Measurements from ENCODE around the gene PACSIN1.

The PACSIN1 gene

GRCh38 chr6:34581561-34581920, 115.7 kb downstream of the PACSIN1 start:
- no peak for DNase-seq (ENCODE audit: low read depth)
- H3K4me3 ChIP-seq (ENCODE audit: low read depth, low read length), result no peak overlapping the region
- TF ChIP-seq, protein P1, sequence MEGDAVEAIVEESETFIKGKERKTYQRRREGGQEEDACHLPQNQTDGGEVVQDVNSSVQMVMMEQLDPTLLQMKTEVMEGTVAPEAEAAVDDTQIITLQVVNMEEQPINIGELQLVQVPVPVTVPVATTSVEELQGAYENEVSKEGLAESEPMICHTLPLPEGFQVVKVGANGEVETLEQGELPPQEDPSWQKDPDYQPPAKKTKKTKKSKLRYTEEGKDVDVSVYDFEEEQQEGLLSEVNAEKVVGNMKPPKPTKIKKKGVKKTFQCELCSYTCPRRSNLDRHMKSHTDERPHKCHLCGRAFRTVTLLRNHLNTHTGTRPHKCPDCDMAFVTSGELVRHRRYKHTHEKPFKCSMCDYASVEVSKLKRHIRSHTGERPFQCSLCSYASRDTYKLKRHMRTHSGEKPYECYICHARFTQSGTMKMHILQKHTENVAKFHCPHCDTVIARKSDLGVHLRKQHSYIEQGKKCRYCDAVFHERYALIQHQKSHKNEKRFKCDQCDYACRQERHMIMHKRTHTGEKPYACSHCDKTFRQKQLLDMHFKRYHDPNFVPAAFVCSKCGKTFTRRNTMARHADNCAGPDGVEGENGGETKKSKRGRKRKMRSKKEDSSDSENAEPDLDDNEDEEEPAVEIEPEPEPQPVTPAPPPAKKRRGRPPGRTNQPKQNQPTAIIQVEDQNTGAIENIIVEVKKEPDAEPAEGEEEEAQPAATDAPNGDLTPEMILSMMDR (IDR thresholded peaks at IDR 0.05; ENCODE audit: insufficient read depth, low read depth, low read length, missing control alignments), result no peak

- H3K4me3 ChIP-seq (ENCODE audit: low read depth, low read length), result no peak overlapping the region
- DNase-seq (ENCODE audit: low read depth), result peak; percentile 26
- TF ChIP-seq, protein P1 (IDR thresholded peaks at IDR 0.05; ENCODE audit: insufficient read depth, low read depth, low read length, missing control alignments), result peak; percentile 40
Observed at GRCh38 chr6:34583461-34583860, 117.6 kb downstream of the PACSIN1 start.

DNA sequence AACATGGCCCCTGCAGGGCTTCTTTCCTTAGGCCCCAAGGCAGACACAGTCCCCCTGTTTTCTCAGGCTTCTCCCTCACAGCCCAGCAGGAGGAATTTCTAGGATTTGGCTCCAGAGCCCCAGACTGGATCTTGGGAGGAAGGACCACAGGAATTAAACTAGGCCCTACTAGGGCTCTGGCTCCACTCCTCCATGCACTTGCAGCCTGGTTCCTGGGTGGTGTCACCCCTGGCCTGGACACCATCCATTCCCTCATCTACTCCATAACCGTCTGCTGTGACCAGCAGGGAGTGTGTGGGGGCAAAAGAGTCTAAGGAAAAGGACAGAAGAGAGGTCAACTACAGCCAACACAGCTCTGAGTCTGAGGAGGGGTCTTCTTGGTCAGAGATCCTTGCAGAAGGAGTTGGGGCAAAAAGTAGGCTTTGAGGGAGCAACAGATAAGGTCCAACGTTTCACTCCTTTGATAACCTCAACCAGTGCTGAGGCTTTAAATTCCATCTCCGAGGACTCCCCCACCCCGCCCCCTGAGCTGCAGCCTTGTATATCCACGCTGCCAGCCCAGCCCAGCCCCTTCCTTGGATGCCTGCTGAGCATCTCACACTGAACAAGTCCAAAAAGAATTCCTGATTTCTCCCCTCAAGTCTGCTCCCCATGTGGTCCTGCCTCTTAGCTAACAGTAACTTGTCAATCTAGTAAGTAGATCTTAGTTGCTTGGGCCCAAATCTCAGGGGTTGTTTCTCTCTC, 118.2 kb downstream of the PACSIN1 start:
- H3K4me3 ChIP-seq (ENCODE audit: low read depth, low read length), result no peak overlapping the region
- TF ChIP-seq, protein P1 (IDR thresholded peaks at IDR 0.05; ENCODE audit: insufficient read depth, low read depth, low read length, missing control alignments), result no peak
- no peak for DNase-seq (ENCODE audit: low read depth)

GRCh38 chr6:34584694-34585093, 118.8 kb downstream of the PACSIN1 start:
- TF ChIP-seq, protein P1 (IDR thresholded peaks at IDR 0.05; ENCODE audit: insufficient read depth, low read depth, low read length, missing control alignments), result no peak
- H3K4me3 ChIP-seq (ENCODE audit: low read depth, low read length), result no peak overlapping the region
- no peak for DNase-seq (ENCODE audit: low read depth)

Data from GM12865 (cell line).